Omental fat pad (tissue), 4 donors: ENCODE data around the gene SYNGAP1. TPM values are rescaled to one million over a fixed set of nuclear protein-coding genes. Genes with fewer than 3 reads are reported as not detected.

Experiments
- ATAC-seq: fragments of 150-250 bp; one replicate; pipeline ENCODE4 v1.9.1; 2016; ENCODE audit warnings: mild to moderate bottlenecking, moderate library complexity; ENCODE audit not compliant: low FRiP score
- DNase-seq: peaks from one replicate; pipeline ENCODE4 v3.0.0-alpha.2; 2019; ENCODE audit warnings: low spot score
- total RNA-seq, 4 donors: library from RNA; depleted of rRNA; stranded (reverse); fragments of >200 nt; gene quantifications; one replicate each; pipeline ENCODE4 v1.1.0, GENCODE V29; 2016
- TF ChIP-seq, protein P1 (sequence below), 3 donors: fragments of 450-650 bp; IDR thresholded peaks; one replicate each; pipeline ENCODE4 v1.5.1; 2016 to 2017; ENCODE audit warnings: antibody characterized with exemption in 3 of 3, mild to moderate bottlenecking in 3 of 3, moderate library complexity in 2 of 3

The SYNGAP1 gene
- total RNA-seq, 4 donors from 2014 or later: 8.8 to 12.3 (median 10.3) TPM

DNA sequence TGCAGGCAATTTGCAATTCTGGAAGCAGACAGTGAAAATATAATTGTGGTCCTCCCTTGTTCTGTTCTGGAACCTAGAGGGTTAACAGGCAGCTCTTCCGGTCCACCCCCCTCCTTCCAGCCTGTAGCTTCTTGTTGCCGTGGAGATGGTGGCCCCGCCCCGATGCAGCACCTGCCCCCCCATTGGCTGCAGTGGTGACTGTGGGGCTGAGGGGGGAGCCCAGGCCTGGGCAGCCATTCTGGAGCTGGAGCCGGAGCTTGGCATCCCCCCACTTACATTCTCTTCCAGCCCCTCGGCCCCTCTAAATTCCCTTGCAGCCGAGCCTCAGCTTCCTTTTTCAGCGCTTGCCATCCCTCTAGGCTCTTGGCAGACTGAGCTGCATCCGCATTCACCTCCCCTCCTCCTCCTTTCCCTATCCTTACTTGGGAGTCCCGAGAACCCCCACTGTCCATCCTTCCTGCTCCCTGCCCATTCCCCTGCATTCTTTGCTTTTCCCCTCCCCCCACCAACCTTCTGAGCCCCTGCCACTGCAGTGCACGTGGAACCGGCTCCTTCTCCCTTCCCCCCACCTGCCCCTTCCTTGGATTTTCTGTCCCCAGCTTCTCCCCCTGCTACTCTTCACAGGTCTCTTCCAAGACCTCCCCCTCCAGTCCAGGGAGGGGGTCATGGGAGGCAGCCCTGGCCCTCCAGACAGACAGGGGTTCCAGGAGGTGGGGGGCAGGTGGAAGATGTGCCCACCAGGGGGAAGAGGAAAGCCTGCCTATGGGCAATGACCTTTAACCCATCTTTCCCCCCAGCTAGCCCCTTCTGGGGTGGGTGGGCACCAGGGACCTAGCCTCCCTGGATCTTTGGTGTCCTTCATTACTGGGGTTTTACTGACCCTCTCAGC is 11.4 kb downstream of the SYNGAP1 start:
- TF ChIP-seq, protein P1, sequence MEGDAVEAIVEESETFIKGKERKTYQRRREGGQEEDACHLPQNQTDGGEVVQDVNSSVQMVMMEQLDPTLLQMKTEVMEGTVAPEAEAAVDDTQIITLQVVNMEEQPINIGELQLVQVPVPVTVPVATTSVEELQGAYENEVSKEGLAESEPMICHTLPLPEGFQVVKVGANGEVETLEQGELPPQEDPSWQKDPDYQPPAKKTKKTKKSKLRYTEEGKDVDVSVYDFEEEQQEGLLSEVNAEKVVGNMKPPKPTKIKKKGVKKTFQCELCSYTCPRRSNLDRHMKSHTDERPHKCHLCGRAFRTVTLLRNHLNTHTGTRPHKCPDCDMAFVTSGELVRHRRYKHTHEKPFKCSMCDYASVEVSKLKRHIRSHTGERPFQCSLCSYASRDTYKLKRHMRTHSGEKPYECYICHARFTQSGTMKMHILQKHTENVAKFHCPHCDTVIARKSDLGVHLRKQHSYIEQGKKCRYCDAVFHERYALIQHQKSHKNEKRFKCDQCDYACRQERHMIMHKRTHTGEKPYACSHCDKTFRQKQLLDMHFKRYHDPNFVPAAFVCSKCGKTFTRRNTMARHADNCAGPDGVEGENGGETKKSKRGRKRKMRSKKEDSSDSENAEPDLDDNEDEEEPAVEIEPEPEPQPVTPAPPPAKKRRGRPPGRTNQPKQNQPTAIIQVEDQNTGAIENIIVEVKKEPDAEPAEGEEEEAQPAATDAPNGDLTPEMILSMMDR (IDR thresholded peaks at IDR 0.05): no peak
- DNase-seq (no peak), ATAC-seq (no peak)

DNA sequence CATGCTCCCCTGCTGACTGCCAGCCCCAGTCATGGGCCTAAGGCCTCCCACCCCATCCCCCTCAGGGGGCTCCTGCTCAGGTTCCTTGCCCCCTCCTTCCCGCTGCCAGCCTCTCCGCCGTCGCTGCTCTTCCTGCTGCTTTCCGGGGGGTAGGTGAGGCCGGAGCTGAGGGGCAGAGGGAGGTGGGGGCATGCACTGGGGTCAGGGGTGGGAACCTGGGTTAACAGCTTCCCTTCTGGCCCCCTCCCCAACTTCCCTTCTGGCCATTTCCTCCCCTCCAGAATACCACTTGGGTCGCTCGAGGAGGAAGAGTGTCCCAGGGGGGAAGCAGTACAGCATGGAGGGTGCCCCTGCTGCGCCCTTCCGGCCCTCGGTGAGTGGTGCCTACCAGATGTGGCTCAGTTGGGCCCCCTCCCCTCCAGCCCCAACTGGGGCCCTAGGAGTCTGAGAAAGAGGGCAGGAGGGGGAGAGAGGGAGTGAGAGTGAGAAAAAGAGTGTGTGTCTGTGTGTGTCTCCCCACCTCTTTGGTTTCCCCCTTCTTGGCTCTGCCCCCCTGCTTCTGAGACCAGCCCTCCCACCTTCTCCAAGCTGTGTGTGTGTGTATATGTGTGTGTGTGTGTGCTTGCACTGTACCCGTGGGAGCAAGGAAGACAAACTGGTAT is 12.1 kb downstream of the SYNGAP1 start:
- DNase-seq: no peak
- ATAC-seq: no peak
- TF ChIP-seq, protein P1 (IDR thresholded peaks at IDR 0.05): no peak

DNA sequence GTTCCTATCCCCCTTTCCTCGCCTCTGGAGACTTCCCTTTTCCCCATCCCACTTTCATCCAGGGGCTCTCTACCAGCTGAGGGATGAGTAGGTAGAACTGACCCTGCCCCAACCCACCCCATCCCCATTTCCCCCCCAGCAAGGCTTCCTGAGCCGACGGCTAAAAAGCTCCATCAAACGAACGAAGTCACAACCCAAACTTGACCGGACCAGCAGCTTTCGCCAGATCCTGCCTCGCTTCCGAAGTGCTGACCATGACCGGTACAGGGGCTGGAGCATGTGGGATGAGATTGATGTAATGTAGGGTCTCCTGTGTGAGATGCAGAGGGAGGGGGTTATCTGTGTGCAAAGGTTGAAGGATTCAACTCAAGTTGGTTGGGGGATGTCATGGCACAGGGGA is 12.7 kb downstream of the SYNGAP1 start:
- no peak for DNase-seq
- no peak for ATAC-seq
- TF ChIP-seq, protein P1 (IDR thresholded peaks at IDR 0.05): no peak

DNA sequence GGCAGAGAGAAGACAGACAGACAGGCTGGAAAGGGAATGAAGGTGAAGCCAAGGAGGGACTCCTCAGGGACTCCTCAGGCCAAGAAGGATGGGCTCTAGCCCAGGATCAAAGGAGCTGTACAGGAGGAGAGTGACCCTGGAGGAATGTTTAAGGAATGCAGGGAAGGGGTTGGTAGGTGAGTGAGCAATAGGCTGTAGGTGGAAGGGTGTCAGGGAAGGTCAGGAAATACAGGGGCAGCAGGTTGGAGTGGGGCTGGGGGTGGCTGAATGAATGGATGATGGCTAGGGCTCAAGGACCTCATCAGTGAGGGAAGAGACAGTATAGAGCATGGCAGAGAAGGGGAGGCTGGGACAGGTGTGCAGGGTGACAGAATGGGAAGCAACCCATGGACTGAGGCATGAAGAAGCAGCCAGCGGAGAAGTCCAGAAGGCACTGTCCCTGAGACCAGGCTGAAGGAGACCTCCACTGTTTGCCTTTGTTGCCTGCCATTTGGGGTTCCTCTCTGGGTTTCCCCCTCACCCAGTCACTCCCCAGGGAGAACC is 13.2 kb downstream of the SYNGAP1 start:
- ATAC-seq (peak; percentile 12), DNase-seq (no peak)
- TF ChIP-seq, protein P1 (IDR thresholded peaks at IDR 0.05): no peak

DNA sequence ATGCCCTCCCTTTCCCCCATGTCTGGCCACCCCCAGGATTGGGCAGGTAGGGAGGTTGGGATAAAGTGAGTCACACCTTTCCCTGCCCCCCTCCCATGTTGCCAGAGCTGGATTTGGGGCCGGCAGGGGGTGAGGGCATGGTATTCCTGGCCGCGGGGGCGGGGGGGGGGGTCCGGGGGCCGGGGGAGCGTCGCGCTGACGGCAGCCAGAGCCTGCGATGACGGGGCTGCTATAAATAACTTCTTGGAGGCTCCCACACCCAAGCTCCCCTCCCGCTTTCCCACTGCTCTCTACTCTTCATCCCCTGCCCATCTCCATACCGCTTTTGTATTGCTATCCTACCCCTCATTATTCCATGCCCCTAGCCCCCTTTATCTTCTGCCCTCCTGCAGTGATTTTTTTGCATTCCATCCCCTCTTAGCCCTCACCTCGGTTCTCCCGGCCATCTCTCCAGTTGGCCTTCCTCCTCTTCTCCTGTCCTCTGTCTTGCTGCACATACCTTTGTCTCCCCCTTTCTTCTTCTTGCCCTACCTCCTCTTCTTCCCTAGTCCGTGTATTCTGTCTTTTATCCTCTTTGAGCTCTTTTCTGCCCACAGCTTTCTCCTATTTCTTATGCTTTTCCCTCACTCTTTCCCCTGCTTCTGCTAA is 13.8 kb downstream of the SYNGAP1 start:
- TF ChIP-seq, protein P1 (IDR thresholded peaks at IDR 0.05): no peak
- no peak for DNase-seq
- peak; percentile 53 for ATAC-seq

DNA sequence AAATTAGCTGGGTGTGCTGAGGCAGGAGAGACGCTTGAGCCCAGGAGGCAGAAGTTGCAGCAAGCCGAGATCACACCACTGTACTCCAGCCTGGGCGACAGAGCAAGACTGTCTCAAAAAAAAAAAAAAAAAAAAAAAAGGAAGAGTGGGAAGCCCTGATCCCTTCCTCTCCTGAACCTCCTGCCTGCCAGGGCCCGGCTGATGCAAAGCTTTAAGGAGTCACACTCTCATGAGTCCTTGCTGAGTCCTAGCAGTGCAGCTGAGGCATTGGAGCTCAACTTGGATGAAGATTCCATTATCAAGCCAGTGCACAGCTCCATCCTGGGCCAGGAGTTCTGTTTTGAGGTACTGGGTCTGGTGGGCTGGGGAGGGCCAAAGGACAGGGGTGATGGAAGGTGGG is 15.1 kb downstream of the SYNGAP1 start:
- DNase-seq (no peak), ATAC-seq (no peak)
- TF ChIP-seq, protein P1 (IDR thresholded peaks at IDR 0.05): no peak
